ENCODE measurements around the gene PEX14. TPM values are rescaled to one million over a fixed set of nuclear protein-coding genes. Genes with fewer than 3 reads are reported as not detected.

PEX14 gene
- total and polyA plus RNA-seq, 9 of the 15 experiments (the other 6 are each of a cell fraction or from before 2014, with no cell fraction given) = 2.6 to 45.7 (median 22.7) TPM

DNA sequence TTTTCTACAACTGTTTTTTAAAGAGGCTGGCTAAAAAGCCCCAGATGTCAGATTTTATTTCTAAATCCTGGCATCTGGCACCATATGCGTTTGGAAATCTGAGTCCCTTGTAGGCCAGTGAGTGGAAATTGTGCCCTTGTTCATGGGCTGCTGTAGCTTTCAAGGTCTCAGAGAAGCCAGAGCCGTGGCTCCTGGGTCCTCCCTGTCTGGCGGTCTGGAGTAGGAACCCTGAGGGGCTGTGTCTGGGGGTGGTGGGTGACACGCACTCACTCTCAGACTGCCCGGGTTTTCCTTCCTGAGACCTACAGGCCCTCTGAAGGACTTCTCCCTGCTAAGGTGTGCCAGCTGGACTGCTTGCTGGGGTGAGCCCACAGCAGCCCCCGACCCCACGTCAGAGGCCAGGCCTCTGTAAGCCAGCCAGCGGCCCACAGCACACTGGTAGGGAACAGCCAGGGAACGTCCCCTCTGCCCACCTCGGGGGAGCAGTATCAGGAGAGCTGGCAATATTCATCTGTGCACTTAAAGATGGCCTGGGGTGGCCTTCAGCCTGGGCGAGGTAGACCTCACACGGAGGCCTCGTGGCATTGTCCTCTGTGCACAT is 151.5 kb downstream of the PEX14 start:
- H3K9me3 ChIP-seq (replicated peaks; ENCODE audit: control insufficient read depth, insufficient read depth, low read depth, low read length) = no peaks in the 10 kb centered on the region
- H3K79me2 ChIP-seq (ENCODE audit: control insufficient read depth, insufficient read depth, low read length) = no peaks in the 10 kb centered on the region
- FAIRE-seq (no peak), DNase-seq (ENCODE audit: extremely low read depth in 1 of 4, low spot score in 3 of 4) (no peak), ATAC-seq (no peak)
- in situ Hi-C loops (cut with MboI) (no loop called here), intact Hi-C loops (cut with micrococcal nuclease) (no loop called here)
- TF ChIP-seq RAD21 (CRISPR knock-in tag; conservative IDR thresholded peaks at IDR 0.05 in 1 of 2, IDR thresholded peaks at IDR 0.05 in 1 of 2) (no peak), ZNF212 (CRISPR knock-in tag; IDR thresholded peaks at IDR 0.05) (no peak), UBTF (IDR thresholded peaks at IDR 0.05; ENCODE audit: borderline replicate concordance in 1 of 2, low read depth in 2 of 2, low read length in 2 of 2) (no peak), HEY1 (CRISPR knock-in tag; IDR thresholded peaks at IDR 0.05; ENCODE audit: borderline replicate concordance) (no peak), RFX7 (CRISPR knock-in tag; IDR thresholded peaks at IDR 0.05) (no peak), KAT2B (IDR thresholded peaks at IDR 0.05; ENCODE audit: low read depth, low read length) (no peak), BRCA1 (IDR thresholded peaks at IDR 0.05) (no peak), BRCA1 (CRISPR knock-in tag; IDR thresholded peaks at IDR 0.05) (no peak), ZNF175 (CRISPR knock-in tag; IDR thresholded peaks at IDR 0.05; ENCODE audit: low read depth) (no peak), ZNF140 (CRISPR knock-in tag; IDR thresholded peaks at IDR 0.05) (no peak), STAT6 (CRISPR knock-in tag; IDR thresholded peaks at IDR 0.05) (no peak), ZC3H8 (IDR thresholded peaks at IDR 0.05) (no peak), POLR2H (tag; IDR thresholded peaks at IDR 0.05; ENCODE audit: low read depth) (no peak)
- peak overlapping the region in 1 of 2 experiments; percentile 75; a peak in 1 of 4 replicates for H3K9ac ChIP-seq (ENCODE audit: insufficient read depth in 1 of 2, low read depth in 2 of 2, low read length in 2 of 2)
- no peak overlapping the region for H2AFZ ChIP-seq (ENCODE audit: low read depth, low read length)
- ChIA-PET POLR2A (interaction anchor here (0.6 to 2.5 kb wide), 4 partner anchors 11 to 287 kb away, joined by 3 to 11 read pairs (median 4); no protein-coding TSS in a partner anchor), CTCF (ENCODE audit: low intra/inter-chr PET ratio) (no interaction called here)
- 85% methylated on average over 13 of the region's 13 CpGs for WGBS (ENCODE audit: insufficient coverage, low coverage, missing lambda C conversion rate)
- no TSS peak for BruUV-seq (replicated peaks)
- peaks cover 41% of the 10 kb centered on the region; the same call in 1 of the 3 replicates for H3K36me3 ChIP-seq (ENCODE audit: control insufficient read depth, insufficient read depth, low read length)
- no peak overlapping the region for H3K4me2 ChIP-seq (ENCODE audit: insufficient read depth, low read length)
- H3K9me1 ChIP-seq (ENCODE audit: control insufficient read depth, insufficient read depth, low read length) = no peaks in the 10 kb centered on the region
- peaks cover 3% of the 10 kb centered on the region; the same call in 1 of the 2 replicates for H4K20me1 ChIP-seq (replicated peaks; ENCODE audit: control insufficient read depth, insufficient read depth, low read length)
- H3K4me3 ChIP-seq = no peak overlapping the region
- no peaks in the 10 kb centered on the region for H3K27me3 ChIP-seq (ENCODE audit: control insufficient read depth in 2 of 2, insufficient read depth in 2 of 2, low read length in 2 of 2)
- H3K27ac ChIP-seq (ENCODE audit: extremely low read depth, low read depth, low read length) = no peak overlapping the region
- peaks cover 0 to 16% of the 10 kb centered on the region in 2 experiments; a peak in 1 of 5 replicates for H3K4me1 ChIP-seq (replicated peaks in 1 of 2; ENCODE audit: control insufficient read depth in 2 of 2, insufficient read depth in 2 of 2, low read length in 2 of 2)
